Ishikawa (cell line): ENCODE measurements around the gene KLK8.

ENCODE experiments used
- CEBPB ChIP-seq: IDR thresholded peaks from 2 replicates; pipeline ENCODE4 v1.6.1; 2012
- CREB1 ChIP-seq: IDR thresholded peaks from 2 replicates; pipeline ENCODE4 v1.6.1; 2012; ENCODE audit warnings: low read depth
- EGR1 ChIP-seq: IDR thresholded peaks from 2 replicates; pipeline ENCODE4 v1.6.1; 2012
- EP300 ChIP-seq: IDR thresholded peaks from 2 replicates; pipeline ENCODE4 v1.6.1; 2012; ENCODE audit warnings: borderline replicate concordance
- FOXM1 ChIP-seq: IDR thresholded peaks from 2 replicates; pipeline ENCODE4 v1.6.1; 2012; ENCODE audit warnings: low read depth, borderline replicate concordance
- MAX ChIP-seq: IDR thresholded peaks from 2 replicates; pipeline ENCODE4 v1.6.1; 2012
- NFIC ChIP-seq: IDR thresholded peaks from 2 replicates; pipeline ENCODE4 v1.6.1; 2012
- RAD21 ChIP-seq: IDR thresholded peaks from 2 replicates; pipeline ENCODE4 v1.6.1; 2012; ENCODE audit warnings: low read depth
- REST ChIP-seq: IDR thresholded peaks from 2 replicates; pipeline ENCODE4 v1.6.1; 2012; ENCODE audit warnings: low read depth, mild to moderate bottlenecking
- TAF1 ChIP-seq: IDR thresholded peaks from 2 replicates; pipeline ENCODE4 v1.6.1; 2012; ENCODE audit warnings: low read depth, mild to moderate bottlenecking
- TCF12 ChIP-seq: IDR thresholded peaks from 2 replicates; pipeline ENCODE4 v1.6.1; 2012; ENCODE audit warnings: low read depth
- TEAD4 ChIP-seq: IDR thresholded peaks from 2 replicates; pipeline ENCODE4 v1.6.1; 2012
- USF1 ChIP-seq: IDR thresholded peaks from 2 replicates; pipeline ENCODE4 v1.6.1; 2012
- YY1 ChIP-seq: IDR thresholded peaks from 2 replicates; pipeline ENCODE4 v1.6.1; 2012; ENCODE audit warnings: low read depth
- ZBTB7A ChIP-seq: IDR thresholded peaks from 2 replicates; pipeline ENCODE4 v1.6.1; 2012; ENCODE audit warnings: low read depth

KLK8 gene

DNA sequence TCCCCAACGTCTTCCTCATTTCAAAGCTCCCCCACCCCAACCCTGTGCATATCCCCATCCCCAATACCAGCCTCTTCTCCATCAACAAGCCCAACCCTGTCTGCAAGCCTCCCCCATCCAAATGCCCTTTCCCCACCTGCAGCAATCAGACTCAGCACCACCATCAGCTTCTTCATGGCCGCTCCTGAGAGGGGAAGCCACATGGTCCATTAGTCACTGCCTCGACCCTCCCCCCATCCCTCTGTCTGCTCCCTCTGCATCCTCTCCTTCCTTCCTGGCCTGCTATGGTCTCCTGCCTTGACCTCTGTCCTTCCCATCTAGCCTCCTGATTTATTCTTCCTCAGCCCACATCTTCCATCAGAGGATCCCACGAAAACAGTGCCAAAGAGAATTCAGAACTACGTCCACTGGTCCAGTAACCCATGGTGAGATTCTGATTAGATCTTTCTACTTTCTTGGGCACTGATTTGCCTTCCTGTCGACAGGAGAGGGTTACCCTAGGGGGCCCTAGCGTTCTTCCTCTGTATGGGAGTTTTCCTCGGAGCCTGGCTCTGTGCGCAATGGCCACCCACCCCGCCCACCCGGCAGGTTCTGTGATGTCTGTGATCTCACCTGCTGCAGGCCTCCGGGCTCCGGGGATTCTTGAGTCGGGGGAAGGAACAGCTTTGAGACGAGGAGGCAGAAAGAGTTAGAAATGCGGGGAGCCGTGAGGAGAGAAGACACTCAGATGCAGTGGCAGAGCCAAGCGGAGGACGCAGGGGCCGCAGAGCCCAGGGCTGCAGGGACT, 33.3 kb downstream of the KLK8 start:
- TF ChIP-seq TCF12 (no peak), EGR1 (no peak)

GRCh38 chr19:50964266-50964665, 37.1 kb downstream of the KLK8 start:
- no peak for TF ChIP-seq REST
- TF ChIP-seq NFIC, result no peak
- TF ChIP-seq EGR1, result no peak
- TF ChIP-seq ZBTB7A, result no peak
- no peak for TF ChIP-seq YY1
- no peak for TF ChIP-seq FOXM1
- TF ChIP-seq USF1, result no peak
- TF ChIP-seq TAF1, result no peak
- no peak for TF ChIP-seq CREB1
- TF ChIP-seq RAD21, result no peak
- no peak for TF ChIP-seq TCF12
- TF ChIP-seq EP300, result no peak
- no peak for TF ChIP-seq MAX

DNA sequence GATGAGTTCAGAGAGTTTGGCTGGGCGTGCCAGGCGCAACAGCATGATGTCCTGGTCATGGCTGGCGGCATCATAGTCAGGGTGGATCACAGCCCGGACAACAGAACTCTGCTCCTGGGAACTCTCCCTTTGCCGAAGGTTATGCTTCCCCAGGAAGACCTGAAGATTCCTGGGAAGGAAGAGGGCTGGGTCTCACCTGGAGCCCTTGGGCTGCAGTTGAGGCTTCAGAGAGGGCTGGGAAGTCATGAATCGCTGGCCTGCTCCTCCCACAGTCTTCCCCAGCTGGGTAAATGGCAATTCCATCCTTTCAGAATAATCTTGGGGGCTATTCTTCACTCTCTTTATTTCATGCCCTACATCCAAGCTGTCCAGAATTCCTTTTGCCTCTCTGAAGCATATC, 38.0 kb downstream of the KLK8 start:
- TF ChIP-seq EP300 (no peak), RAD21 (no peak), TCF12 (no peak), TEAD4 (no peak), MAX (no peak), NFIC (no peak), YY1 (no peak), CREB1 (no peak), TAF1 (no peak), EGR1 (no peak), USF1 (no peak), ZBTB7A (no peak), REST (no peak), FOXM1 (no peak), CEBPB (no peak)

GRCh38 chr19:50962245-50962644, 39.2 kb downstream of the KLK8 start:
- no peak for TF ChIP-seq EP300
- TF ChIP-seq REST, result no peak

DNA sequence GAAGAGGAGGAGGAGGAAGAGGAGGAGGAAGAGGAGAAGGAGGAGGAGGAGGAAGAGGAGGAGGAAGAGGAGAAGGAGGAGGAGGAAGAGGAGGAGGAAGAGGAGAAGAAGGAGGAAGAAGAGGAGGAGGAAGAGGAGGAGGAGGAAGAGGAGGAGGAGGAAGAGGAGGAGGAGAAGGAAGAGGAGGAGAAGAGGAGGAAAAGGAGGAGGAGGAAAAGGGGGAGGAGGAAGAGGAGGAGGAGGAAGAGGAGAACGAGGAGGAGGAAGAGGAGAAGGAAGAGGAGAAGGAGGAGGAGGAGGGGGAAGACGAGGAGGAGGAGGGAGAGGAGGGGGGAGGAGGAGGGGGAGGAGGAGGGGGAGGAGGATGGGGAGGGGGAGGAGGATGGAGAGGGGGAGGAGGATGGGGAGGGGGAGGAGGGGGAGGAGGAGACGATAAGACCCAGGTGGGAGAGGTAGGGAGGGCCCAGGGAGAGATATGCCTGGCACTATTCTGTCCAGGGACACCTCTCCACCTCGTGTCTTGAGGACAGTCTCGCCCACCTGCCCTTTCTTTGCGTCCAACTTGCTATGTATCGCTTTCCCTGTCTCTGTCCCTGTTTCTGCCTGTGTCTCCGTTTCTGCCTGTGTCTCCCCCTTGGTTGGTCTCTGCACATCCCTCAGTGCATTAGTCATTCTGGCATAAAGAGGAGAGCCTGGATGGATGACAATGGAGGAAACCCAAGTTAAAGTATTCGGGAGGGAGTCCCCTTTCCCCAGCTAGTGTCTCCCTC, 41.5 kb downstream of the KLK8 start:
- TF ChIP-seq CREB1, result no peak
- no peak for TF ChIP-seq USF1
